ENCODE results near the gene TNPO3. TPM values are rescaled to one million over a fixed set of nuclear protein-coding genes. Genes with fewer than 3 reads are reported as not detected.
"Not testable (repeated sequence)": the region's sequence is repeated elsewhere in the genome, so short reads cannot be mapped to it uniquely, and the experiment has no call there.

The TNPO3 gene
- polyA plus RNA-seq, 3 donors, result 42.0 to 47.7 (median 45.1) TPM

- DNase-seq (ENCODE audit: extremely low read depth in 1 of 11, low read depth in 9 of 11, low spot score in 4 of 11), result no peak
These were observed 135.7 kb downstream of the TNPO3 start for GRCh38 chr7:128919241-128919640.

- DNase-seq (ENCODE audit: extremely low read depth in 1 of 11, low read depth in 9 of 11, low spot score in 4 of 11), result no peak
These were observed 136.8 kb downstream of the TNPO3 start for GRCh38 chr7:128918016-128918665.

- no peak for DNase-seq (ENCODE audit: extremely low read depth in 1 of 11, low read depth in 9 of 11, low spot score in 4 of 11)
These were observed 137.8 kb downstream of the TNPO3 start for GRCh38 chr7:128917122-128917521.

GRCh38 chr7:128916643-128916915, 138.3 kb downstream of the TNPO3 start:
- DNase-seq (ENCODE audit: extremely low read depth in 1 of 11, low read depth in 9 of 11, low spot score in 4 of 11), result no peak

- DNase-seq (ENCODE audit: extremely low read depth in 1 of 11, low read depth in 9 of 11, low spot score in 4 of 11), result no peak
These were observed 138.9 kb downstream of the TNPO3 start for GRCh38 chr7:128915841-128916642.

GRCh38 chr7:128915271-128915819, 139.6 kb downstream of the TNPO3 start:
- no peak for DNase-seq (ENCODE audit: extremely low read depth in 1 of 11, low read depth in 9 of 11, low spot score in 4 of 11)

GRCh38 chr7:128914566-128915151, 140.3 kb downstream of the TNPO3 start:
- DNase-seq (ENCODE audit: extremely low read depth in 1 of 11, low read depth in 9 of 11, low spot score in 4 of 11), result no peak

GRCh38 chr7:128913870-128914565, 140.9 kb downstream of the TNPO3 start:
- DNase-seq (ENCODE audit: extremely low read depth in 1 of 11, low read depth in 9 of 11, low spot score in 4 of 11), result no peak

- not testable (repeated sequence) for DNase-seq (ENCODE audit: extremely low read depth in 1 of 11, low read depth in 9 of 11, low spot score in 4 of 11)
These were observed 142.0 kb downstream of the TNPO3 start for GRCh38 chr7:128912709-128913495.

GRCh38 chr7:128912281-128912680, 142.6 kb downstream of the TNPO3 start:
- no peak for DNase-seq (ENCODE audit: extremely low read depth in 1 of 11, low read depth in 9 of 11, low spot score in 4 of 11)

GRCh38 chr7:128911423-128912031, 143.4 kb downstream of the TNPO3 start:
- DNase-seq (ENCODE audit: extremely low read depth in 1 of 11, low read depth in 9 of 11, low spot score in 4 of 11), result peak in 6 of 11 donors; percentile 47 to 75 (median 70)

- DNase-seq (ENCODE audit: extremely low read depth in 1 of 11, low read depth in 9 of 11, low spot score in 4 of 11), result no peak
These were observed 144.4 kb downstream of the TNPO3 start, which contains the start of gene KCP for GRCh38 chr7:128910569-128910945. KCP (minus strand) TSS chr7:128910709; CDS start chr7:128910676, 33 bp downstream.

- DNase-seq (ENCODE audit: extremely low read depth in 1 of 11, low read depth in 9 of 11, low spot score in 4 of 11), result peak in 4 of 11 donors; percentile 62 to 79 (median 72)
These were observed 145.0 kb downstream of the TNPO3 start for GRCh38 chr7:128909625-128910568.

- DNase-seq (ENCODE audit: extremely low read depth in 1 of 11, low read depth in 9 of 11, low spot score in 4 of 11), result no peak
These were observed 145.9 kb downstream of the TNPO3 start for GRCh38 chr7:128908750-128909624.

GRCh38 chr7:128906766-128907559, 147.9 kb downstream of the TNPO3 start:
- DNase-seq (ENCODE audit: extremely low read depth in 1 of 11, low read depth in 9 of 11, low spot score in 4 of 11), result no peak

Data from renal cortex interstitium (tissue), 11 donors.